Stimulated activated CD4-positive, alpha-beta T cell treated with anti-CD3 and anti-CD28 coated beads, Interleukin-4, amount 100 ng/mL, for 48 hours (primary cell): ENCODE measurements around the gene STAU1.
"Not testable (repeated sequence)": the region's sequence is repeated elsewhere in the genome, so short reads cannot be mapped to it uniquely, and the experiment has no call there.

Experiments
- DNase-seq, 2 donors: peaks; one replicate each; pipeline ENCODE4 v3.0.0-alpha.2; 2020; ENCODE audit warnings: low read depth in 2 of 2

STAU1 gene

GRCh38 chr20:49122920-49123319 is 65.2 kb downstream of the STAU1 start:
- no peak for DNase-seq

- no peak for DNase-seq
These were observed 68.1 kb downstream of the STAU1 start for GRCh38 chr20:49119988-49120387.

GRCh38 chr20:49118307-49118706 is 69.8 kb downstream of the STAU1 start:
- no peak for DNase-seq

- DNase-seq = no peak
These were observed 72.6 kb downstream of the STAU1 start for GRCh38 chr20:49115564-49115963.

GRCh38 chr20:49112596-49113274 is 75.4 kb downstream of the STAU1 start:
- DNase-seq = no peak

- DNase-seq = no peak
These were observed 77.1 kb downstream of the STAU1 start for GRCh38 chr20:49110767-49111694.

- no peak for DNase-seq
These were observed 81.8 kb downstream of the STAU1 start for GRCh38 chr20:49106328-49106727.

- not testable (repeated sequence) for DNase-seq
These were observed 83.1 kb downstream of the STAU1 start for GRCh38 chr20:49104979-49105547.

GRCh38 chr20:49104365-49104648 is 83.8 kb downstream of the STAU1 start:
- DNase-seq = no peak

- DNase-seq = no peak
These were observed 84.3 kb downstream of the STAU1 start for GRCh38 chr20:49103647-49104364.

- DNase-seq = no peak
These were observed 85.1 kb downstream of the STAU1 start for GRCh38 chr20:49103019-49103418.

- no peak for DNase-seq
These were observed 87.2 kb downstream of the STAU1 start for GRCh38 chr20:49100972-49101371.

GRCh38 chr20:49100292-49100691 is 87.8 kb downstream of the STAU1 start:
- not testable (repeated sequence) for DNase-seq

- no peak for DNase-seq
These were observed 89.1 kb downstream of the STAU1 start for GRCh38 chr20:49099011-49099410.

GRCh38 chr20:49098136-49098535 is 90.0 kb downstream of the STAU1 start:
- no peak for DNase-seq

GRCh38 chr20:49097159-49097558 is 91.0 kb downstream of the STAU1 start:
- no peak for DNase-seq

GRCh38 chr20:49096203-49096730 is 91.9 kb downstream of the STAU1 start:
- DNase-seq = no peak

- no peak for DNase-seq
These were observed 96.4 kb downstream of the STAU1 start for GRCh38 chr20:49091762-49092161.

- no peak for DNase-seq
These were observed 97.0 kb downstream of the STAU1 start for GRCh38 chr20:49091104-49091503.

GRCh38 chr20:49082295-49082694 is 105.8 kb downstream of the STAU1 start:
- not testable (repeated sequence) for DNase-seq

- DNase-seq = no peak
These were observed 109.8 kb downstream of the STAU1 start for GRCh38 chr20:49078310-49078709.

GRCh38 chr20:49074521-49074920 is 113.6 kb downstream of the STAU1 start:
- DNase-seq = no peak
